Chondrocyte (in vitro differentiated cells): ENCODE results near the gene JTB. TPM values are rescaled to one million over a fixed set of nuclear protein-coding genes. Genes with fewer than 3 reads are reported as not detected.

ENCODE experiments used
- DNase-seq: peaks from one replicate; pipeline ENCODE4 v3.0.0; 2021; ENCODE audit warnings: mixed read lengths, low spot score
- H3K27ac Mint-ChIP-seq: one replicate; pipeline ENCODE4 v1.8.0; 2021; ENCODE audit warnings: mild to moderate bottlenecking, moderate library complexity, mixed read lengths; ENCODE audit not compliant: unreplicated experiment
- H3K27me3 Mint-ChIP-seq: 2 replicates; pipeline ENCODE4 v1.8.0; 2021; ENCODE audit warnings: low read depth, mixed read lengths
- H3K36me3 Mint-ChIP-seq: 2 replicates; pipeline ENCODE4 v1.8.0; 2021; ENCODE audit warnings: low read depth, mixed read lengths
- H3K4me1 Mint-ChIP-seq: 2 replicates; pipeline ENCODE4 v1.8.0; 2021; ENCODE audit warnings: low read depth, mild to moderate bottlenecking, mixed read lengths
- H3K4me3 Mint-ChIP-seq: one replicate; pipeline ENCODE4 v1.8.0; 2021; ENCODE audit warnings: mild to moderate bottlenecking, moderate library complexity, mixed read lengths; ENCODE audit not compliant: unreplicated experiment
- H3K9me3 Mint-ChIP-seq: 2 replicates; pipeline ENCODE4 v1.8.0; 2021; ENCODE audit warnings: low read depth, mixed read lengths
- CTCF ChIP-seq: fragments of 200-600 bp; sonication (generic); IDR thresholded peaks from 2 replicates; pipeline ENCODE4 v1.5.0; 2021; ENCODE audit warnings: antibody characterized with exemption, mild to moderate bottlenecking, moderate library complexity
- microRNA-seq: library from miRNA; unstranded; fragments of <30 nt; microRNA quantifications from one replicate; pipeline ENCODE4 v1.2.0, GENCODE V29; 2020; ENCODE audit warnings: borderline number of aligned reads
- total RNA-seq: library from RNA; stranded (reverse); gene quantifications from 3 replicates; pipeline ENCODE4 v1.2.1, GENCODE V29; 2021

JTB gene
- total RNA-seq, 1 donor from 2014 or later, result 128 TPM

- DNase-seq, result peak; percentile 58
- TF ChIP-seq CTCF, result no peak
- Mint-ChIP-seq H3K27me3 (no peaks in the 10 kb centered on the region), H3K4me3 (no peak overlapping the region), H3K9me3 (no peaks in the 10 kb centered on the region), H3K27ac (no peak overlapping the region), H3K4me1 (peaks cover 10% of the 10 kb centered on the region), H3K36me3 (peaks cover 9% of the 10 kb centered on the region)
These were observed 47.2 kb downstream of the JTB start for GRCh38 chr1:153929981-153930948.

- DNase-seq, result no peak
- Mint-ChIP-seq H3K9me3 (no peaks in the 10 kb centered on the region), H3K27ac (peak overlapping the region; percentile 74)
These were observed 48.0 kb downstream of the JTB start for GRCh38 chr1:153929426-153929825.

GRCh38 chr1:153928791-153929341 lies 48.6 kb downstream of the JTB start:
- Mint-ChIP-seq H3K27ac (peak overlapping the region; percentile 74), H3K4me3 (no peak overlapping the region), H3K4me1 (peaks cover 12% of the 10 kb centered on the region), H3K36me3 (peaks cover 3% of the 10 kb centered on the region), H3K27me3 (no peaks in the 10 kb centered on the region), H3K9me3 (no peaks in the 10 kb centered on the region)
- no peak for DNase-seq
- TF ChIP-seq CTCF, result no peak

More at GRCh38 chr1:153929426-153929825, 48.0 kb downstream of the JTB start:
- peaks cover 4% of the 10 kb centered on the region for H3K36me3 Mint-ChIP-seq
- H3K4me1 Mint-ChIP-seq, result peaks cover 10% of the 10 kb centered on the region
- no peak for TF ChIP-seq CTCF
- H3K4me3 Mint-ChIP-seq, result no peak overlapping the region
- H3K27me3 Mint-ChIP-seq, result no peaks in the 10 kb centered on the region

GRCh38 chr1:153928245-153928644 lies 49.2 kb downstream of the JTB start:
- Mint-ChIP-seq H3K9me3 (no peaks in the 10 kb centered on the region), H3K4me3 (no peak overlapping the region), H3K27me3 (no peaks in the 10 kb centered on the region), H3K4me1 (peaks cover 17% of the 10 kb centered on the region), H3K36me3 (peaks cover 1% of the 10 kb centered on the region), H3K27ac (peak overlapping the region; percentile 9)
- no peak for TF ChIP-seq CTCF
- no peak for DNase-seq

- Mint-ChIP-seq H3K9me3 (no peaks in the 10 kb centered on the region), H3K36me3 (no peaks in the 10 kb centered on the region), H3K27me3 (no peaks in the 10 kb centered on the region)
These were observed 51.1 kb downstream of the JTB start for GRCh38 chr1:153926405-153926804.

More at GRCh38 chr1:153926405-153926804, 51.1 kb downstream of the JTB start:
- DNase-seq, result no peak
- Mint-ChIP-seq H3K27ac (no peak overlapping the region), H3K4me3 (no peak overlapping the region), H3K4me1 (peaks cover 20% of the 10 kb centered on the region)
- no peak for TF ChIP-seq CTCF

Small RNAs within 50 kb of the gene (microRNA-seq; reads per million reads assigned to microRNA genes)
- not detected for gene MIR6737

Other genes with a start within 250 kb of the JTB start
- 48.6 to 61.0 TPM (median 49.1 TPM) in 3 replicates for gene INTS3, start 249.6 kb downstream of the JTB start, total RNA-seq
- 10.6 to 16.6 TPM (median 11.6 TPM) in 3 replicates for gene SLC27A3, start 202.3 kb downstream of the JTB start, total RNA-seq
- gene GATAD2B, start 54.7 kb downstream of the JTB start, total RNA-seq, result 46.4 to 48.1 TPM (median 47.0 TPM) in 3 replicates
- 32.1 to 36.7 TPM (median 36.2 TPM) in 3 replicates for gene DENND4B, start 31.0 kb downstream of the JTB start, total RNA-seq
- gene CRTC2, start 19.1 kb downstream of the JTB start, total RNA-seq, result 24.2 to 32.5 TPM (median 30.9 TPM) in 3 replicates
- 83.5 to 87.8 TPM (median 85.6 TPM) in 3 replicates for gene SLC39A1, start 14.1 kb downstream of the JTB start, total RNA-seq
- 3.7 to 6.6 TPM (median 4.4 TPM) in 3 replicates for gene CREB3L4, start 9.8 kb downstream of the JTB start, total RNA-seq
- gene RAB13, start 8.7 kb upstream of the JTB start, total RNA-seq, result 111 to 137 TPM (median 116 TPM) in 3 replicates
- 951 to 1,224 TPM (median 1,041 TPM) in 3 replicates for gene RPS27, start 13.1 kb upstream of the JTB start, total RNA-seq
- gene NUP210L, start 177.4 kb upstream of the JTB start, total RNA-seq, result 0.19 TPM in 1 of 3 replicates, not detected in the others
- gene TPM3, start 214.4 kb upstream of the JTB start, total RNA-seq, result 248 to 259 TPM (median 256 TPM) in 3 replicates
- not detected in 3 replicates for gene CFAP141, start 228.7 kb upstream of the JTB start, total RNA-seq
- 182 to 202 TPM (median 186 TPM) in 3 replicates for gene UBAP2L, start 243.3 kb upstream of the JTB start, total RNA-seq